BJ (cell line): ENCODE results near the gene COL11A1. TPM values are rescaled to one million over a fixed set of nuclear protein-coding genes. Genes with fewer than 3 reads are reported as not detected.

Experiments
- CTCF ChIA-PET: fragments of 350-600 bp; formaldehyde crosslinking; extraction: SDS; loops from one replicate; lab custom pipeline; 2021; ENCODE audit warnings: antibody characterized with exemption, inconsistent platforms; lab: Yijun Ruan, JAX
- POLR2A ChIA-PET: fragments of 300-600 bp; sonication (Branson Sonifier 250); formaldehyde crosslinking; extraction: SDS; loops from one replicate; lab custom pipeline; 2021; ENCODE audit warnings: antibody characterized with exemption; lab: Charles Lee
- DNase-seq: peaks from one replicate; pipeline ENCODE4 v3.0.0-alpha.2; 2011; ENCODE audit warnings: low read depth
- H3K27me3 ChIP-seq: 2 replicates; pipeline ENCODE4 v1.6.0; 2011; ENCODE audit warnings: low read length; ENCODE audit not compliant: control insufficient read depth, insufficient read depth
- H3K36me3 ChIP-seq: 2 replicates; pipeline ENCODE4 v1.5.1; 2011; ENCODE audit warnings: low read length; ENCODE audit not compliant: control insufficient read depth, insufficient read depth
- H3K4me3 ChIP-seq: 2 replicates; pipeline ENCODE4 v1.5.1; 2011; ENCODE audit warnings: low read depth, mild to moderate bottlenecking, control low read depth, low read length
- CTCF ChIP-seq: IDR thresholded peaks from 2 replicates; pipeline ENCODE4 v1.5.1; 2011; ENCODE audit warnings: low read depth, mild to moderate bottlenecking, control low read depth, inconsistent platforms, low read length, moderate library complexity; ENCODE audit not compliant: insufficient read depth
- polyA plus RNA-seq: library from polyadenylated mRNA; depleted of rRNA; stranded (reverse); fragments of >200 nt; gene quantifications from 2 replicates; pipeline ENCODE4 v1.2.3, GENCODE V29; 2011

The COL11A1 gene
- polyA plus RNA-seq, 1 experiment = 34.4 TPM

DNA sequence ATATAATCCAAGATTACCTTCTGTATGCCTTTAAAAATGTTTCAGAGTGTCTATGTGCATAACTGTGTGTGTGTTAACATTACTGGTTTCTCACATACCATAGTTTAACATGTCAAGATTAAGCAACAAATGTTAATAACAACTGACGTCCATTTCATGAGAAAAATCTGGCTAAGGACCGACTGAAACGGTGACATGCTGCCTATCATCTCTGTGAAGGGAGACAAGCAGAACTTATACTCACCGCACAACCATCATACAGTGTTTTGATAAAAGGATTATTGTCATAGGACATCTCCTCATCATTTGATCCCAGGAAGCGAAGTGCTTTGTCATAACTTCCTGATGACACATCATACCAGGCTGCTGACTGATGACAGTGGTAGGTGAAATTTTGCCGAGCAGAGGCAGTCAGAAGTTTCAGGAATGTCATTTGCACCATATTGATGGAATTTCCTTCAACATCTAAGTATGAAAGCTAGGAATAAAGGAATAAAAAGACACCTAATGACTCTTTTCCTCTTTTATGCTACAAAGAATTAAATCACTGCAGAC lies 228.8 kb downstream of the COL11A1 start:
- Histone ChIP-seq H3K27me3 (no peaks in the 10 kb centered on the region), H3K4me3 (no peak overlapping the region), H3K36me3 (peaks cover 2% of the 10 kb centered on the region)
- CTCF ChIA-PET = no interaction called here
- DNase-seq = no peak
- POLR2A ChIA-PET = no interaction called here
- no peak for TF ChIP-seq CTCF

DNA sequence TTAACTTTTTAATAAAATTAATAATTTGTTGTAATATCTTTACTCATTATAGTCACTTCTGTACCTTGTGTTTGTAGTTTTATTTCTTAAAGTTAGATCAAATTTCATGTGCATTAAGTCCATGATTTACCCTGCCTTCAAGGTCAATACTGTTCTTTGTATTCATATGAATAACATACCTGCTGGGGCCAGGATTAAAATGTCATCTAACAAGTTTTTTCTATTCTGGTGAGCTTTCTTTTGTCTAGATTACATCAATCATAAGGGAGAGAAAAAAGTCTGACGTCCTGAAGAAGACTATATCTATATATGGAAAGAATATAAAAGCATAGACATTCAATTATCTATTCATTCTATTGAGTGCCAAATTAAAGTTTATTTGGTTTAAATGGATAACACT lies 232.6 kb downstream of the COL11A1 start:
- TF ChIP-seq CTCF = no peak
- CTCF ChIA-PET = no interaction called here
- POLR2A ChIA-PET = no interaction called here
- H3K4me3 ChIP-seq = no peak overlapping the region
- no peak for DNase-seq
- 0 out of 2 replicates have a peak, but pooled peaks cover 1% of the 10 kb centered on the region for H3K36me3 ChIP-seq
- H3K27me3 ChIP-seq = no peaks in the 10 kb centered on the region

GRCh38 chr1:102872526-102872925 lies 235.8 kb downstream of the COL11A1 start:
- DNase-seq = no peak
- ChIA-PET CTCF (no interaction called here), POLR2A (no interaction called here)
- Histone ChIP-seq H3K27me3 (no peaks in the 10 kb centered on the region), H3K4me3 (no peak overlapping the region), H3K36me3 (no peaks in the 10 kb centered on the region)
- TF ChIP-seq CTCF = no peak

- ChIA-PET POLR2A (no interaction called here), CTCF (no interaction called here)
- no peak for DNase-seq
- H3K27me3 ChIP-seq = no peaks in the 10 kb centered on the region
- H3K4me3 ChIP-seq = no peak overlapping the region
- no peaks in the 10 kb centered on the region for H3K36me3 ChIP-seq
- TF ChIP-seq CTCF = 0 out of 2 replicates have a peak, but pooled peaks have one; percentile 5
Measured at GRCh38 chr1:102872097-102872496, 236.2 kb downstream of the COL11A1 start.

GRCh38 chr1:102863704-102864103 lies 244.6 kb downstream of the COL11A1 start:
- ChIA-PET CTCF (no interaction called here), POLR2A (no interaction called here)
- no peaks in the 10 kb centered on the region for H3K27me3 ChIP-seq
- TF ChIP-seq CTCF = no peak
- no peaks in the 10 kb centered on the region for H3K36me3 ChIP-seq
- H3K4me3 ChIP-seq = no peak overlapping the region
- DNase-seq = no peak
